Liver (tissue), 9 donors: ENCODE results near the gene PITPNC1. TPM values are rescaled to one million over a fixed set of nuclear protein-coding genes. Genes with fewer than 3 reads are reported as not detected.

Experiments
- DNase-seq: peaks from one replicate; pipeline ENCODE4 v3.0.0-alpha.2; 2017; ENCODE audit warnings: low spot score
- H3K27ac ChIP-seq, 2 donors: one replicate each; pipeline ENCODE4 v1.7.0; 2013; ENCODE audit warnings: inconsistent platforms in 2 of 2, low read length in 2 of 2, control low read depth in 1 of 2, low read depth in 1 of 2, mild to moderate bottlenecking in 1 of 2
- H3K27me3 ChIP-seq, 4 donors: one replicate each; pipeline versions ENCODE4 v1.6.1 to v1.7.0; 2013; ENCODE audit warnings: low read length in 3 of 4, inconsistent platforms in 1 of 4, mild to moderate bottlenecking in 1 of 4, moderate library complexity in 1 of 4; ENCODE audit not compliant: control insufficient read depth in 4 of 4, insufficient read depth in 4 of 4
- H3K36me3 ChIP-seq, 4 donors: one replicate each; pipeline versions ENCODE4 v1.6.1 to v1.7.0; 2013; ENCODE audit warnings: low read length in 3 of 4, mild to moderate bottlenecking in 3 of 4, low read depth in 1 of 4, moderate library complexity in 1 of 4; ENCODE audit not compliant: control insufficient read depth in 4 of 4, insufficient read depth in 3 of 4
- H3K4me1 ChIP-seq, 4 donors: one replicate each; pipeline versions ENCODE4 v1.6.1 to v1.7.0; 2013; ENCODE audit warnings: low read length in 3 of 4, mild to moderate bottlenecking in 3 of 4, moderate library complexity in 1 of 4; ENCODE audit not compliant: control insufficient read depth in 4 of 4, insufficient read depth in 4 of 4
- H3K4me3 ChIP-seq, 3 donors: one replicate each; pipeline versions ENCODE4 v1.6.1 to v1.7.0; 2013; ENCODE audit warnings: low read length in 3 of 3, control low read depth in 1 of 3, low read depth in 1 of 3, mild to moderate bottlenecking in 1 of 3
- H3K9ac ChIP-seq, 2 donors: one replicate each; pipeline ENCODE4 v1.7.0; 2013; ENCODE audit warnings: low read length in 2 of 2, mild to moderate bottlenecking in 2 of 2, moderate library complexity in 2 of 2, control low read depth in 1 of 2, low read depth in 1 of 2
- H3K9me3 ChIP-seq, 4 donors: one replicate each; pipeline versions ENCODE4 v1.6.1 to v1.7.0; 2013; ENCODE audit warnings: low read length in 3 of 4; ENCODE audit not compliant: control insufficient read depth in 4 of 4
- ATF3 ChIP-seq: IDR thresholded peaks from 2 replicates; pipeline ENCODE4 v1.6.1; 2016; ENCODE audit warnings: antibody characterized with exemption
- FOXA1 ChIP-seq: IDR thresholded peaks from 2 replicates; pipeline ENCODE4 v1.6.1; 2016; ENCODE audit warnings: antibody characterized with exemption
- FOXA2 ChIP-seq: IDR thresholded peaks from 2 replicates; pipeline ENCODE4 v1.6.1; 2016; ENCODE audit warnings: antibody characterized with exemption
- GABPA ChIP-seq, 2 donors: IDR thresholded peaks in 1 of 2; conservative IDR thresholded peaks in 1 of 2; 2 replicates each; pipeline ENCODE4 v1.6.1; 2016; ENCODE audit warnings: antibody characterized with exemption in 2 of 2, mild to moderate bottlenecking in 1 of 2, moderate library complexity in 1 of 2
- HNF4G ChIP-seq: IDR thresholded peaks from 2 replicates; pipeline ENCODE4 v1.6.1; 2016; ENCODE audit warnings: antibody characterized with exemption
- JUND ChIP-seq, 2 donors: IDR thresholded peaks; 2 replicates each; pipeline ENCODE4 v1.6.1; 2016; ENCODE audit warnings: antibody characterized with exemption in 2 of 2
- MAX ChIP-seq: IDR thresholded peaks from 2 replicates; pipeline ENCODE4 v1.6.1; 2016; ENCODE audit warnings: antibody characterized with exemption
- NR2F2 ChIP-seq: IDR thresholded peaks from 2 replicates; pipeline ENCODE4 v1.6.1; 2016; ENCODE audit warnings: antibody characterized with exemption
- REST ChIP-seq: IDR thresholded peaks from 2 replicates; pipeline ENCODE4 v1.6.1; 2016; ENCODE audit warnings: antibody characterized with exemption, mild to moderate bottlenecking
- SP1 ChIP-seq: IDR thresholded peaks from 2 replicates; pipeline ENCODE4 v1.6.1; 2018; ENCODE audit warnings: antibody characterized with exemption, mild to moderate bottlenecking
- TAF1 ChIP-seq: conservative IDR thresholded peaks from 2 replicates; pipeline ENCODE4 v1.6.1; 2016; ENCODE audit warnings: antibody characterized with exemption, mild to moderate bottlenecking
- YY1 ChIP-seq: IDR thresholded peaks from 2 replicates; pipeline ENCODE4 v1.6.1; 2016; ENCODE audit warnings: antibody characterized with exemption, mild to moderate bottlenecking
- ZBTB33 ChIP-seq: IDR thresholded peaks from 2 replicates; pipeline ENCODE4 v1.6.1; 2016; ENCODE audit warnings: antibody characterized with exemption
- WGBS: extraction: QIAGEN DNeasy Blood & Tissue Kit; methylation state at CpG from one replicate; pipeline ENCODE4 v1.1.7; 2013; 5-methylcytosine and 5-hydroxymethylcytosine counted together
- polyA plus RNA-seq, 2 donors: library from polyadenylated mRNA; stranded (reverse) in 1 of 2; unstranded in 1 of 2; fragments of 200-250 nt in 1 of 2; fragments of >200 nt in 1 of 2; fragmentation: Nextera tagmentation in 1 of 2; extraction: Ambion mirVana in 1 of 2; gene quantifications; one replicate each; pipeline versions ENCODE4 v1.2.1 to v1.2.3, GENCODE V29; 2013 to 2015
- total RNA-seq, 2 donors: library from RNA; depleted of rRNA; stranded (reverse); fragments of >200 nt; gene quantifications; one replicate each; pipeline ENCODE4 v1.2.3, GENCODE V29; 2014
- donor health status: healthy.
- donor health status: healthy.
- donor health status: healthy.
- donor health status: healthy.
- donor health status: healthy.

PITPNC1 gene
- total and polyA plus RNA-seq, 4 donors = 2.3 to 10.2 (median 5.7) TPM

- H3K9me3 ChIP-seq = no peaks in the 10 kb centered on the region
- no peak overlapping the region for H3K27ac ChIP-seq
- no peaks in the 10 kb centered on the region for H3K4me1 ChIP-seq
- no peak for DNase-seq
- no peak overlapping the region for H3K4me3 ChIP-seq
- no peaks in the 10 kb centered on the region for H3K36me3 ChIP-seq
- H3K9ac ChIP-seq = no peak overlapping the region
- H3K27me3 ChIP-seq = no peaks in the 10 kb centered on the region
- 80% methylated on average over 1 of the region's 1 CpG for WGBS
- no peak for TF ChIP-seq JUND (IDR thresholded peaks at IDR 0.05)
- TF ChIP-seq SP1 = no peak
- TF ChIP-seq ZBTB33 = no peak
- no peak for TF ChIP-seq ATF3
- no peak for TF ChIP-seq HNF4G
- no peak for TF ChIP-seq REST
- no peak for TF ChIP-seq NR2F2
Observed at GRCh38 chr17:67517325-67517724, 140.2 kb downstream of the PITPNC1 start.

- H3K9me3 ChIP-seq = no peaks in the 10 kb centered on the region
- H3K4me3 ChIP-seq = no peak overlapping the region
- TF ChIP-seq ATF3 (no peak), TAF1 (no peak), JUND (IDR thresholded peaks at IDR 0.05) (no peak), SP1 (no peak), FOXA1 (no peak), REST (no peak), MAX (no peak), FOXA2 (no peak), HNF4G (no peak), YY1 (no peak), GABPA (IDR thresholded peaks at IDR 0.05 in 1 of 2, conservative IDR thresholded peaks at IDR 0.05 in 1 of 2) (no peak)
- 94% methylated on average over 3 of the region's 3 CpGs for WGBS
- H3K27me3 ChIP-seq = no peaks in the 10 kb centered on the region
- no peaks in the 10 kb centered on the region for H3K4me1 ChIP-seq
- no peaks in the 10 kb centered on the region for H3K36me3 ChIP-seq
- H3K9ac ChIP-seq = no peak overlapping the region
- DNase-seq = no peak
- no peak overlapping the region for H3K27ac ChIP-seq
Observed at GRCh38 chr17:67518876-67519275, 141.8 kb downstream of the PITPNC1 start.
